ENCODE data around the gene CEP63.

CEP63 gene

DNA sequence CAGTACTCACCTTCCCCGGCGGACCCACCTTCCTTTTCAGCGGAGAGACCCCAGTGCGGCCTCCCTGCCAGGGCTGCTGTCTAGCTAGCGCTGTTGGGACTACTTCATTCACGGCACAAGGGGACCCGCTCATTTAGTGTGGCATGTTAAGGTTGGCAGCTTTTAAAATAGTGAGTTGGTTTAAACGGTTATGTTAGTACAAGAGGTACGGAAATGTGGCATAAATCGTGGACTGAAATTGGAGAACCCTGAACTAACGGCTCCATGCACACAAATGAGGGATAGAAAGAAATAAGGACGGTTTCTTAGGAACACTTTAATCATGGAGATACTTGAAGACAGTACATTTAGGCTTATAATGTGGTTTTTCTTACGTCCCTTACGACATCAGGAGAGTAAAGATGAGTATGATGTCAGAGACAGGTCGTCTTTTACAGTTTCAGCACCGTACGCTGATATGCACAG is 752 bp downstream of the CEP63 start:
- TF ChIP-seq, protein P1, sequence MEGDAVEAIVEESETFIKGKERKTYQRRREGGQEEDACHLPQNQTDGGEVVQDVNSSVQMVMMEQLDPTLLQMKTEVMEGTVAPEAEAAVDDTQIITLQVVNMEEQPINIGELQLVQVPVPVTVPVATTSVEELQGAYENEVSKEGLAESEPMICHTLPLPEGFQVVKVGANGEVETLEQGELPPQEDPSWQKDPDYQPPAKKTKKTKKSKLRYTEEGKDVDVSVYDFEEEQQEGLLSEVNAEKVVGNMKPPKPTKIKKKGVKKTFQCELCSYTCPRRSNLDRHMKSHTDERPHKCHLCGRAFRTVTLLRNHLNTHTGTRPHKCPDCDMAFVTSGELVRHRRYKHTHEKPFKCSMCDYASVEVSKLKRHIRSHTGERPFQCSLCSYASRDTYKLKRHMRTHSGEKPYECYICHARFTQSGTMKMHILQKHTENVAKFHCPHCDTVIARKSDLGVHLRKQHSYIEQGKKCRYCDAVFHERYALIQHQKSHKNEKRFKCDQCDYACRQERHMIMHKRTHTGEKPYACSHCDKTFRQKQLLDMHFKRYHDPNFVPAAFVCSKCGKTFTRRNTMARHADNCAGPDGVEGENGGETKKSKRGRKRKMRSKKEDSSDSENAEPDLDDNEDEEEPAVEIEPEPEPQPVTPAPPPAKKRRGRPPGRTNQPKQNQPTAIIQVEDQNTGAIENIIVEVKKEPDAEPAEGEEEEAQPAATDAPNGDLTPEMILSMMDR (conservative IDR thresholded peaks at IDR 0.05) = no peak
- peak overlapping the region; percentile 94 for H3K27ac ChIP-seq

DNA sequence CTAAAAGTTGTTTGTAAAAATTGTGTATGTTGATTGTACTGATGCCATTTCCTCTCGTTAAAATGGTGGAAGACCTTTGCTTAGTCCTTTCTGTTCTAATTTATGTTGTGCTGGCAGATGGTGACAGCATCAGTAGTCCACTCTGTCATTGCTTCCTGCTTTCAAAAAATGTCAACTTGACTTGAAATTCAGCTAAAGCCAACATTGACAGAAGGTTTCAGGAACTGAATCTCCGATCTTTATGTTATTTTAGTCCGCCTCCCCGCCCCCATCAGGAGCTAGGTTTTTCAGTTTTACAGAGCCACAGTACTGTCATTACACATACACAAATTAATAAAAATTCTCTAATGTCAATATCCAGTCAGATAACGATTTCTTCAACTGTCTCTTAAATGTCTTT is 1.5 kb downstream of the CEP63 start:
- H3K27ac ChIP-seq = peak overlapping the region; percentile 94
- TF ChIP-seq, protein P1 (conservative IDR thresholded peaks at IDR 0.05) = no peak

DNA sequence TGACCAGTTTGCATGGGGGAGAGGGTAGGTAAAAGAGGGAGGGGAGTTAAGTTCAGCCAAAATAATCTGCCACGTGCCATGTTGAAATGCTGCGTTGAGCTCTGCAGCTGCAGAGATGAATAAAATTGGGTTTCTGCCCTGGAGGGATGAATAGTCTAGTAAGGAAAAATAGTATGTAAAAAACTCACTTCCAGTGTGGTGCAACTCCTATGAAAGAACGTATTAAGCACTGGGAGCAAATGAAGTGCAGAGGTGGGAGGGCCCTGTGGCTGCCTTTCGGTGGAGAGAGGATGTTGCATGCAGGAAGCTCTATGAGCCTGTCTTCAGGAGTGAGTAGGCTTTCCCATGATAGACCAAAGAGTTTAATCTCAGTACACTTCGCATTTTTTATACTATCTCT is 8.6 kb downstream of the CEP63 start:
- H3K27ac ChIP-seq = no peak overlapping the region
- TF ChIP-seq, protein P1 (conservative IDR thresholded peaks at IDR 0.05) = no peak

DNA sequence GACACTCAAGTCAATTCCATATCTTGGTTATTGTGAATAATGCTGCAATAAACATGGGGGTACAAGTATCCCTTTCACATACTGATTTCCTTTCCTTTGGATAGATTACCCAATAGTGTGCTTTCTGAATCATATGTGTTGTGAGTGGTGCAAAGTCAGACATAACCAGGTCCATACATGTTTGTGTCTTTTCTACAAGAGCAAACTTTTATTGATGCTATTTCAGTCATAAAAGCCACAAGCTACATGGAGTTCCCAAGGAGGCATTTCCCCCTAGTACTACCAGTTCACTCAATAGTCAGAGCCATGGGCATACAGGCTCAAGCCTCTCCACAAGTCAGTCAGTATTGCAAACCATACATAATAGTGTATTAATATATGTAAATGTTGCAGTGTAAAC is 10.1 kb downstream of the CEP63 start:
- H3K27ac ChIP-seq = no peak overlapping the region
- TF ChIP-seq, protein P1 (conservative IDR thresholded peaks at IDR 0.05) = no peak

DNA sequence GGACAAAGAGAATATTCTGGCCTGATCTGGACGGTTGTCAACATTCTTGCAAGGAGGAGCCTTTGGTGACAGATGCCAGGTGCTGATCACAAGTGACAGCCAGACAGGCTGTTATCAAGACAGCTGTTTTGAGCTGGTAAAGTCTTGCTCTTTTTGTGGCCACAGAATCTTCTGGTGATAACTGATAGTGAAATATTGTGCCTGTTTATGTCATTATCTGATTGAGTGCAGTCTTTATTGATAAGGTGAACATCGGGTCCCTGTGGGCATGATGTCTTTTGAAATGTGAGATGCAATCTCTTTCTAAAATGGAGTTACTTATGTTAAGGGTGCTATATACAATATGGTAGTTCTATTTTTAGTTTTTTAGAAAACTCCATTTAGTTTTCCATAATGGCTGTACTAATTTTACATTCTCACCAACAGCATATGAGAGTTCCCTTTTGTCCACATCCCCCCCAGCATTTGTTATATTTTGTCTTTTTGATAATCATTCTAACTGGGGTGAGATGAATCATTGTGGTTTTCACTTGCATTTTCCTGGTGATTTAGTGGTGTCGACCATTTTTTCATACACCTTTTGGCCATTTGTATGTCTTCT is 10.7 kb downstream of the CEP63 start:
- TF ChIP-seq, protein P1 (conservative IDR thresholded peaks at IDR 0.05) = no peak
- no peak overlapping the region for H3K27ac ChIP-seq

DNA sequence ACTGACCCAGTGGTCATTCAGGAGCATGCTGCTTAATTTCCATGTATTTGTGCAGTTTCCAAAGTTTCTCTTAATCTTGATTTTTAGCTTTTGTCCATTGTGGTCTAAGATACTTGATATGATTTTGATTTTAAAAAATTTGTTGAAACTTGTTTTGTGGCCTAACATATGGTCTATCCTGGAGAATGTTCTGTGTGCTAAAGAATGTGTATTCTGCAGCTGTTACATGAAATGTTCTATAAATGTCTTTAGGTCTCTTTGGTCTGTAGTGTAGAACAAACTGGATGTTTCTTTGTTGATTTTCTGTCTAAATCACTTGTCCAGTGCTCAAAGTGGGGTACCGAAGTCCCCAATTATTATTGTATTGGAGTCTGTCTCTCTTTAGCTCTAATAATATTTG is 17.4 kb downstream of the CEP63 start:
- H3K27ac ChIP-seq = no peak overlapping the region
- TF ChIP-seq, protein P1 (conservative IDR thresholded peaks at IDR 0.05) = no peak

DNA sequence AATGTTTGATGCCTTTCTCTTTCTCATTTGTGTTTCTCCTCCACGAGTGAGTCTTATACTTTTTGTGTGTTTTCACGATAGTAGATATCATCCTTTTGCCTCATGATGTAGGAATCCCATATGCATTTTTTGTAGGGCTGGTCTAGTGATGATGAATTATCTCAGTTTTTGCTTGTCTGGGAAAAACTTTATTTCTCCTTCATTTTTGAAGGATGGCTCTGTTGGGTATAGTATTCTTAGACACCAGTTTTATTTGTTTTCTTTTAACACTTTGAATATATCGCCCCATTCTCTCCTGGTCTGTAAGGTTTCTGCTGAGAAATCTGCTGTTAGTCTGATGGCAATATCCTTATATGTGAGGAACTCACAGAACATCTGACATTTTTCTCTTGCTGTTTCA is 18.3 kb downstream of the CEP63 start:
- no peak overlapping the region for H3K27ac ChIP-seq
- TF ChIP-seq, protein P1 (conservative IDR thresholded peaks at IDR 0.05) = no peak

Data from VCaP (cell line).